AG09319 (cell line): Measurements from ENCODE around the gene FLNA.
"Not testable (repeated sequence)": the region's sequence is repeated elsewhere in the genome, so short reads cannot be mapped to it uniquely, and the experiment has no call there.

ENCODE experiments used
- DNase-seq: peaks from one replicate; pipeline ENCODE4 v3.0.0-alpha.2; 2010; ENCODE audit warnings: low read depth; ENCODE audit errors: extremely low read depth
- CTCF ChIP-seq: IDR thresholded peaks from 2 replicates; pipeline ENCODE4 v1.5.1; 2011; ENCODE audit warnings: low read depth, mild to moderate bottlenecking, inconsistent platforms, low read length, moderate library complexity

FLNA gene

GRCh38 chrX:154348646-154349358, 25.6 kb downstream of the FLNA start:
- TF ChIP-seq CTCF: no peak
- DNase-seq: no peak

- no peak for TF ChIP-seq CTCF
- no peak for DNase-seq
Measured at GRCh38 chrX:154348114-154348531, 26.3 kb downstream of the FLNA start.

DNA sequence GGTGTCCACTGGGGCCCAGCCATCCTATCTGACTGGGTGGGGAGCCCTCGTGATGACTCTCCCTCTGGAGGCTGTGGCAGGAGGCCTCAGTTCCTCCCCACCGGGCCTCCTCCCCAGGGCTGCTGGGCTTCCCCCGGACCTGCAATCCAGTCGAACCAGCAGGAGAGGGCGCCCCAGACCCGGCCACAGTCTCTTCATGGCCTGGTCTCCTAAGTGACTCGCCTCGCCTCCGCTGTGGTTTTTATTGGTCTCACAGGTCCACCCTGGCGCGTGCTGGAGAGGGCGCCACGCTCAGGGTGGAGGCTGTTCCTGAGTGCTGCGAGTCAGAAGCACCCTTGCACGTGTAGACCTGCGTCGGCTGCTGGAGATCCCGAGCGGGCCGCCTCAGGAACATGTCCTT, 30.8 kb downstream of the FLNA start:
- not testable (repeated sequence) for DNase-seq

DNA sequence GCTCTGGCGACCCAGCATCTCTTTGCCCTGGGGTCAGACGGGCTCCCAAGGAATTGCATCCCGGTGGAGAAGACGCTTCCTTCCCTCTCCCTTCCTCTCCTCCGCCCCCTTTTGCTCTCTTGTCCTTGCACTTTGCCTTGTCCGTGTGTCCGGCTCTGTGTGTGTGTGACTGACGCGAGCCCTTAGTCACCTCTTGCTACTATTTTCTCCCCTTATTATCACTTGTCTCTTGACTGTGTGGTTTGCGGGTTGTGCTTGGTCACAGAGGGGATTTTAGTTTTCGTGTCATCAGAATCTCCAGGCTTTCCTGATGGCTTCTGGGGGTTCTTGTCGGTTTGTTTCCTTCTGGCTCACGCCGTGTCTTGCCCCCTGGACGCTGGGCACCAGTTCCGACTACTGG, 31.4 kb downstream of the FLNA start:
- DNase-seq: not testable (repeated sequence)

DNA sequence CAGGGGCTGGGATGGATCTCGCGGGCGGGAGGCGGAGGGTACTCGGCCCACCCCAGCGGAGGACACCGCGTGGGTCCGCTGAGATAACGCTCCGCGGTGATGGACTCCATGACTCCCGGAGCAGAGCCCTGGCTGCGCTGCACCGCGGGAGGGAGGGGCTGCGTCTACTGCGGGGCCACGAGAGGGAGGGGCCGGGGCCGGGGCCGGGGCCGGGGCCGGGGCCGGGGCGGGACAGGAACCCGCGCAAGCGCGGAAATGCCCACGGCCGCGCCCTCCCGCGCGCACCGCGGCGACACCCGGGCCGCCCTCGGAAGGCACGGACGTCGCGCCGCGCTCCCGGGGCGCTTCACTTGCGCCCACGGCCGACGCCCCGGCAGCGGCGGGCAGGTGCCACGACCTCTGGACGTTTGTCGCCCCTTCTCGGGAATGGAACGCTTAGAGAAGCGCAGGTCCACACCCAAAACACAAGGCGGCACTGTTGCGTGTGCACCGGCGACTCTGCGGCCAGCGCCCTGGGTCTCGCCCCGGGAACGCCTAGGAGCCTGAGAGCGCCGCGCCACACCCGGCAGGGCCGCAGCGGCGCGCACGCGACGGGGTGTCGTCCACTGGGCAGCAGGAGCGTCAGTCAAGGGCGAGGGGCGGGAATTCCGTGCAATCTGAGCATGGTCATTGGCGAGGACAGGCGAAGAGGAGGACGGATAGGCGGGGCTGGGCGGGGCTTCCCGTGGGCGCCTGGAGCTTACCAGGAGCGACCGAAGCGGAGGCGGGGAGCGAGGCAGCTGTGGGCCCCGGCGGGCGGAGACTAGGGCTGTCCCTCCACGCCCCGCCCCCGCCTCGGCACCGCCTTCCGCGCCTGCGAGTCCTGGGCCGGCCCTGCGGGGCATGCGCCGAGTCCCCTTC, 32.8 kb downstream of the FLNA start:
- DNase-seq: not testable (repeated sequence)

DNA sequence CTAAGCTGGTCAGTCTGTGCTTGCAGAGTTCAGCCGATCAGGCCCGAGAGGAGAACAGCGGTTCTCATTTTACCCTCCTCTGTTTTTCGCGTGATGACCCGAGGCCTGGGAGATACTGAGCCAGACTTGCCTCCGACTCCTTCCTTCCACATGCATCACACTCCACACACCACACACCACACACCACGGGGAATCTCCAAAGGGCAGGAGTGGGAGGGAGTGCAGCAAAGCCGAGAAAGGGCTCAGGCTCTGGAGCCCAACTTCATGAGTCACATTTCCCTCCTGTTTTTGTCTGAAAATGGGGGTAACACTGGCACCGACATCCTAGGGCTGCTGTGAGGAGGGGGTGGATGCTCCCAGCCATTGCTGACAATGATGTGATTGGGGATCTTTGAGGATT, 39.9 kb downstream of the FLNA start:
- no peak for TF ChIP-seq CTCF
- no peak for DNase-seq

DNA sequence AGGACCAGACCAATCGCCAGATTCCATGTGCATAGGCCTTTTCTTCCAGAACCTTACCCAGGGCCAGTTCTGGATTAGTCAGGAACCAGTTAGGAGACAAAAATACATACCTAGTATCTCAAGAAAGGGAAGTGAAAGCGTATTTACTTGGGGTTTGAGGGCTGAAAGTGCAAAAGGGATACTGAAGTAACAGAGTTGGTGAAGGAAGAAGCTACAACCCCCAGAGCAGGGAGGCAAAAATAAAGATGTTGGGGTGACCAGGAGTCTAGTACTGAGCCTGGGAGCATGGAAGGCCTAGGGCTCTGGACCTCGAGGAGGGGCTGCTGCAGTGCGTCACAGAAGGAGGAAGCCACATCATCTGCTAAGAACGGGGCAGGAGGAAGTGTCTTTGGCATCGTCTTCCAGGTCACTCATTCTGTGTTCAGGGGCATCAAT, 40.6 kb downstream of the FLNA start:
- TF ChIP-seq CTCF: no peak
- DNase-seq: no peak

DNA sequence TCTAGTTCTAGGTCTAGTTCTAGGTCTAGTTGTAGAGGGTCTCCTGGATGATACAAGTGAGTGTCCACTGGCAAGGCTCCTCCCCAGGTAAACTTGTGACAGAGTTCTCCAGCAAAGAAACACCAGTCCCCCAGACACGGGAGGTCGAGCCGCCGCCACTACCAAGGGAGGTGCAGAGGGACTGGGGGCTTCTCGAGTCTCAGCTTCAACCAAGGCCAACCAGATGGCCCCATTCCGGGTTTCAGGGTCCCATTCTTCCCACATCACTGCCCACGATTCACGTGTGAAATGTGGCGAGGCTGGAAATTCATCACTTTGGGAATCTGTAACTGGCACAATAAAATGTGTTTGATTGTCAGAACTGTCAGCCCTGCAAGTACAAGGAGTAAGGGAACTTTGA, 41.3 kb downstream of the FLNA start:
- no peak for DNase-seq
- TF ChIP-seq CTCF: no peak

GRCh38 chrX:154332561-154332960, 41.9 kb downstream of the FLNA start:
- no peak for DNase-seq
- TF ChIP-seq CTCF: no peak
